Lower lobe of right lung (tissue), 2 donors: ENCODE data around the gene MARCHF3. TPM values are rescaled to one million over a fixed set of nuclear protein-coding genes. Genes with fewer than 3 reads are reported as not detected.

Source experiments
- ATAC-seq, 2 donors: fragments of 200-7000 bp; cut with Tn5 transposase; one replicate each; pipeline ENCODE4 v1.9.1; 2020 to 2022; ENCODE audit warnings: mild to moderate bottlenecking in 2 of 2, moderate library complexity in 2 of 2
- DNase-seq: peaks from one replicate; pipeline ENCODE4 v3.0.0-alpha.2; 2020
- H3K27ac ChIP-seq: fragments of 200-600 bp; one replicate; pipeline ENCODE4 v1.8.0; 2022
- H3K27me3 ChIP-seq: fragments of 200-600 bp; one replicate; pipeline ENCODE4 v1.8.0; 2022; ENCODE audit warnings: low read depth
- H3K36me3 ChIP-seq: fragments of 200-600 bp; one replicate; pipeline ENCODE4 v1.8.0; 2022; ENCODE audit warnings: mild to moderate bottlenecking
- H3K4me1 ChIP-seq: fragments of 200-600 bp; one replicate; pipeline ENCODE4 v1.8.0; 2022
- H3K4me3 ChIP-seq: fragments of 200-600 bp; one replicate; pipeline ENCODE4 v1.8.0; 2022; ENCODE audit warnings: mild to moderate bottlenecking
- H3K9me3 ChIP-seq: fragments of 200-600 bp; one replicate; pipeline ENCODE4 v1.8.0; 2022
- CTCF ChIP-seq: fragments of 200-600 bp; IDR thresholded peaks from one replicate; pipeline ENCODE4 v1.8.0; 2022; ENCODE audit warnings: antibody characterized with exemption, mild to moderate bottlenecking
- intact Hi-C: fragments of 100-400 bp; cut with DNase I; formaldehyde crosslinking; loops from one replicate; pipeline ENCODE4 v1.11.0; 2022
- total RNA-seq: library from RNA; stranded (reverse); fragmentation: NEBNext Ultra II Directional; extraction: Animal tissue kit (Norgen Biotek cat#: 25700); gene quantifications from one replicate; pipeline ENCODE4 v1.2.1, GENCODE V29; 2021
- donor health status: DM: no; HTN: yes; CAD: no; lungs with severe emphysema.

The MARCHF3 gene
- total RNA-seq, 1 donor from 2014 or later = 14.3 TPM

- H3K4me1 ChIP-seq = no peaks in the 10 kb centered on the region
- H3K36me3 ChIP-seq = peaks cover 30% of the 10 kb centered on the region
- DNase-seq = no peak
- H3K27me3 ChIP-seq = no peaks in the 10 kb centered on the region
- H3K27ac ChIP-seq = no peak overlapping the region
- no peak for ATAC-seq
- intact Hi-C loops = no loop called here
- TF ChIP-seq CTCF = no peak
- H3K4me3 ChIP-seq = no peak overlapping the region
- no peaks in the 10 kb centered on the region for H3K9me3 ChIP-seq
Measured at GRCh38 chr5:126829098-126829497, 201.3 kb downstream of the MARCHF3 start.

GRCh38 chr5:126826619-126827215, 203.6 kb downstream of the MARCHF3 start:
- no peak overlapping the region for H3K27ac ChIP-seq
- no peaks in the 10 kb centered on the region for H3K4me1 ChIP-seq
- DNase-seq = no peak
- no peaks in the 10 kb centered on the region for H3K9me3 ChIP-seq
- H3K27me3 ChIP-seq = no peaks in the 10 kb centered on the region
- H3K4me3 ChIP-seq = no peak overlapping the region
- peaks cover 26% of the 10 kb centered on the region for H3K36me3 ChIP-seq
- intact Hi-C loops = no loop called here
- no peak for ATAC-seq
- no peak for TF ChIP-seq CTCF

GRCh38 chr5:126819253-126819652, 211.1 kb downstream of the MARCHF3 start:
- ATAC-seq (no peak), DNase-seq (no peak)
- Histone ChIP-seq H3K9me3 (no peaks in the 10 kb centered on the region), H3K36me3 (peaks cover 9% of the 10 kb centered on the region), H3K27me3 (no peaks in the 10 kb centered on the region), H3K4me1 (no peaks in the 10 kb centered on the region), H3K4me3 (no peak overlapping the region), H3K27ac (no peak overlapping the region)
- TF ChIP-seq CTCF = no peak
- intact Hi-C loops = no loop called here

- DNase-seq = no peak
- intact Hi-C loops = no loop called here
- no peaks in the 10 kb centered on the region for H3K9me3 ChIP-seq
- H3K27me3 ChIP-seq = no peaks in the 10 kb centered on the region
- TF ChIP-seq CTCF = no peak
- no peak for ATAC-seq
- no peaks in the 10 kb centered on the region for H3K4me1 ChIP-seq
- H3K36me3 ChIP-seq = peaks cover 9% of the 10 kb centered on the region
- no peak overlapping the region for H3K4me3 ChIP-seq
- H3K27ac ChIP-seq = no peak overlapping the region
Measured at GRCh38 chr5:126818736-126819135, 211.6 kb downstream of the MARCHF3 start.

Other genes with a start within 250 kb of the MARCHF3 start
- 7.5 TPM for gene C5orf63, start 42.9 kb upstream of the MARCHF3 start, total RNA-seq